Measurements from ENCODE around the gene DNAJC4.
A peak's percentile ranks its signal among the peaks of the same experiment; 100 is the strongest.

The DNAJC4 gene

DNA sequence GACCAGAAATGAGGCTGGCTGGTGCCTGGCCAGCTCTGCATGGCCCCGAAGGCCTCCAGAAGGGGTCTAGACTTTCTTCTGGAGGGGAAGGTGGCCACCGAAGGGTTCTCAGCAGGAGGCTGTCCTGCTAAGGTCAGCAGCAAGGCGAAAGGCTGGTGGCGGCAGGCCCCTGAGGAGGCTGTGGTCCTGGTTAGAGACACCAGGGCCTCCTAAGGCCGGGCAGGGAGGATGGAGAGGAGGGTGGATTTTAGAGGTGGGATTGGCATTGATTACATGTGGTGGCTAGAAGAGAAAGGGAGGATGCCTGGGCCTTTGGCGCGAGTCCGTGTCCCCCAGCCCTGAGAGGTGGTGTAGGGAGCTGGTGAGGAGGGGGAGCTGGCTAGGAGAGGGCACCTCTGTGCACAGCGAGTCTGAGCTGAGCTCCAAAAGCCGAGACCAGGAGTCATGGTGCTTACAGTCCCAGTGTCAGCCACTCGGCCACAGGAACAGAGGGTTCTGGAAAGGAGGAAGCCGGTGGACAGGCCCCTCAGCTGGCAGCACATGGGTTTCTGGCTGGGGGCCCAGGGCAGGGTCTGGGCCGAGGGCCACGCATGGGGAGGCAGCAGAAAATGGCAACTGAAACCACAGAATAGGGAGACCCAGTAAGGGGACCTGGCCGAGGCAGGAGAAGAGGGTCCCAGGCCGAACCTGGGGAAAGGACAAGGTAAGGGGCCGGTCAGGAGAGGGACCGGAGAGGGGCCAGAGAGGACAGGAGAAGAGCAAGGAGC is 21.4 kb upstream of the DNAJC4 start:
- no peak for DNase-seq

DNA sequence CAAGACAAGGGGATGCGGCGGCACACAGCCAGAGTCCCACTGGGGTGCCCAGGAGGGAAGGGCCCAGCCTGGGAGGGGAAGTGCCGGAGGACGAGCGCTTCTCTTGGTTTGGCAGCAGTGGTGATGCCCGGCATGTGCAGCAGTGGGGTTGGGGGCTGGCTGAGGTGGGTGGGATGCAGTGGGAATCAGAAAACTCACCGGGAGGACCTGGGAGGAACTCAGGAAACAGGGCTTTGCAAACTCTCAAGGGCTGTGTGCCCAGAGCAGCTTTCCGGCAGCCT is 20.8 kb upstream of the DNAJC4 start:
- no peak for DNase-seq

DNA sequence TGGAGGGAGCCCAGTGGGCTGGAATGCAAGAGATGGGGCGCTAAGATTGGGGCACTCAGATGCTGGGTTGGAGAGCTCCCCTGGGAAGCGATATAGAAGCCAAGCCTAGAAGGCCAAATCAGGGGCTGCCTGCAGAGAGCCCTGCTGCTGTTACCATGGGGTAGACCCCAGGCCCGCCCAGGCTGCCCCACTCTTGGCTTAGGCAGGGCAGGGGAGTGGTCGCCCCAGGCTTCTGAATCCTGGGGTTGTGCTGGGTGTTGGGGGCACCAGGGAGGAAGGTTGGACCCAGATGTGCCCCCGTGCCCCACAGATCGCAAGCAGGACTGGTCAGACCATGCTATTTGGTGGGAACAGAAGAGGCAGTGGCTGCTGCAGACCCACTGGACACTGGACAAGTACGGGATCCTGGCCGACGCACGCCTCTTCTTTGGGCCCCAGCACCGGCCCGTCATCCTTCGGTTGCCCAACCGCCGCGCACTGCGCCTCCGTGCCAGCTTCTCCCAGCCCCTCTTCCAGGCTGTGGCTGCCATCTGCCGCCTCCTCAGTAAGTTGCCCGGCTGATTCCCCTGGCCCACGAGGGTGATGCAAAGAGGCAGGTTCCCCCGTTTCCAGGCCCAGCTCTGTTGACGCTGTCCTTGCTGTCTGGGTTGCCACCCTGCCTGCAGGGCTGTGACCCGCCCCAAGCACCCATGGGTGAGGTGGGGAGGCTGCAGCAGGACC is 19.9 kb upstream of the DNAJC4 start:
- DNase-seq: no peak

DNA sequence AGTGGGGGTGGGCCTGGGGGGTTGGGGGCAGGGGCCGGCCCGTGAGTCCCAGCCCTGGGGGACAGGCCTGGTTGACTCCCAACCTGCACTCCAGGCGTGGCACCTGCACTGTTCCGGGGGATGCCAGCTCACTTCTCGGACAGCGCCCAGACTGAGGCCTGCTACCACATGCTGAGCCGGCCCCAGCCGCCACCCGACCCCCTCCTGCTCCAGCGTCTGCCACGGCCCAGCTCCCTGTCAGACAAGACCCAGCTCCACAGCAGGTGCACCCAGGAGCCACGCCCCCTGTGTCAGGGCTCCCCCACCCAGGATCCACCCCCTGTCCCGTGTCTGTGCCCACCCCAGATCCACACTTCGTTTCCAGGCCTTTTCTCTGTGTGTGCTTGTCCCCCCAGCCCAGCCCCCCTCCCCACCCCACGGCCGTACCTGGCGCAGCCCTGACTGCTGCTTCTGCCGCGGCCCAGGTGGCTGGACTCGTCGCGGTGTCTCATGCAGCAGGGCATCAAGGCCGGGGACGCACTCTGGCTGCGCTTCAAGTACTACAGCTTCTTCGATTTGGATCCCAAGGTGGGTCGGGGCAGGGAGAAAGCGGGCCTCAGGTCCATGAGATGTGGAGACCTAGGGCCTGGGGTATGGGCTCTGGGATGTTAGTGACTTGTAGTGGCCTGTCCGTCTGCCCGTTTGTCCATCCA is 19.0 kb upstream of the DNAJC4 start:
- no peak for DNase-seq

DNA sequence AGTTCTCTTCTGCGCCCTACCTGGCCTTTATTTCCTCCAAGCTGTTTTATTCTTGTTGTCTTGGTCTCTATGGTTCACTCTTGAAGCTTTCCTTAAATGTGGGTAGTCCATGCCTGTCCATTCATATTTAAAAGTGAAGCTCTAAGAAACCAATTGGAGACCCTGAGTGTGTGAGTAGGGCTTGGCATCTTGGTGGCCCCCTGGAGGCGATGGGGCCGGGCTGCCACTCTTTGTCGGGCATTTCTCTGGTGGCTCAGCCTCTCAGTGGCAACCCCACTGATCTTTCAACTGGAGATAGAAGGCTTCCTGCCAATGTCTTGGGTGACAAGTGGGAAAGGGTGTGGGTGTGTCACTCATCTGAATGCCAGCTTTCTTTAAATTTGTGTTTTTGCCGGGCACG is 13.5 kb upstream of the DNAJC4 start:
- DNase-seq: no peak

DNA sequence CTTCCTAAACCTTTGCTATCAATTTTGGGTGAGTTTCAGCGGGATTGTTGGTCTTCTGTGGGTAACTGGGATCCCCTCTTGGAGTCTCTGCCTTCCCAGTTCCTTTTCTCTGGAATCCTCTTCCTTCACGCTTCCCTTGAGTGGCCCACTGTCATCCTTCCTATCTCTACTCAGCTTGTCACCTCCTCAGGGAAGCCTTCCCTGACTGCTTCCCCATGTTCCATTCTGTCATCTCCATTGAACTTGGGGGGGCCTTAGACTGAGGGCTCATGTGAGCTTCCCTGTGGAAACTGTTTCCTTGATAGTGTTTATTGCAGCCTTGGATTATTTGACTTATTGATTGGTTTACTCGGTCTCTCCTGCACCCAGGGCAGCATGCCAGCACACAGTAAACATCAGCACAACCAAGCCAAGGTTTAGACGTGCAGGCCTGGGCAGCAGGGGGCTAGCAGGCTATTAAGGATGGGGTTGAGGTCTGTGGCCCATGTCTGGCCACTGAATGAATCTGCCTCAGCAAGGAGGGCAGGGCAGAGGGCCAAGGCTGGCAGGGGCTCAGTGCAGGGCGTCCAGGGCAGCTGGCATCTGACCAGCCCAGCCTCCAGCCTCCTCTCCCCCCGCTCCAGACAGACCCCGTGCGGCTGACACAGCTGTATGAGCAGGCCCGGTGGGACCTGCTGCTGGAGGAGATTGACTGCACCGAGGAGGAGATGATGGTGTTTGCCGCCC is 11.6 kb upstream of the DNAJC4 start:
- no peak for DNase-seq

DNA sequence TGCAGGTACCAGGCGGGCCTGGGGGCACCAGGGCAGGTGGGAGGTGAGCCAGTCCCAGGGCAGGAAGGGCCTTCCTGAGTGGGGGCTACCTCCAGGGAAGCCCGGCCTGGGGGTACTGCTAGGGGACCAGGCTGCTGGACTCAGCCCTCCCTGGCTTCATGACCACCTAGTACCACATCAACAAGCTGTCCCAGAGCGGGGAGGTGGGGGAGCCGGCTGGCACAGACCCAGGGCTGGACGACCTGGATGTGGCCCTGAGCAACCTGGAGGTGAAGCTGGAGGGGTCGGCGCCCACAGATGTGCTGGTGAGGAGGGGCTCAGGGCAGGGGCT is 11.0 kb upstream of the DNAJC4 start:
- no peak for DNase-seq

DNA sequence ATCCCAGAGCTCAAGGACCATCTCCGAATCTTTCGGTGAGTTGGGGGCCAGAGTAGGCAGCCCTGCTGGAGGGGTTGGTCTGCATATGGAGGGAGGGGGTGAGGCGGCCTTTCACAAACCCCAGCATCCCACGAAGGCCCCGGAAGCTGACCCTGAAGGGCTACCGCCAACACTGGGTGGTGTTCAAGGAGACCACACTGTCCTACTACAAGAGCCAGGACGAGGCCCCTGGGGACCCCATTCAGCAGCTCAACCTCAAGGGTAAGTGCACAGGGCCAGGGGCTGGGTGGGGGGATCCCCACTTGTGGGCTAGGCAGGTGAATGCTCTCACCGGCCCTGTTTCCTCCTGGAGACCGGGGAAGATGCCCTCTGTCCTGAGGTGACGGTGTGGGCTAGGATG is 10.6 kb upstream of the DNAJC4 start:
- no peak for DNase-seq

DNA sequence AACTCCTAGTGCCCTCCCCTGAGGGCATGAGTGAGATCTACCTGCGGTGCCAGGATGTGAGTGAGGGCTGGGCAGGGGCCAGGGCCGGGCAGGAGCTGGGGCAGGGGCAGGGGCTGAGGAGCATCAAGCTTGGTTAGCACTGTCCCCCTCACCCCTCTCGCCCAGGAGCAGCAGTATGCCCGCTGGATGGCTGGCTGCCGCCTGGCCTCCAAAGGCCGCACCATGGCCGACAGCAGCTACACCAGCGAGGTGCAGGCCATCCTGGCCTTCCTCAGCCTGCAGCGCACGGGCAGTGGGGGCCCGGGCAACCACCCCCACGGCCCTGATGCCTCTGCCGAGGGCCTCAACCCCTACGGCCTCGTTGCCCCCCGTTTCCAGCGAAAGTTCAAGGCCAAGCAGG is 10.1 kb upstream of the DNAJC4 start:
- DNase-seq: no peak

DNA sequence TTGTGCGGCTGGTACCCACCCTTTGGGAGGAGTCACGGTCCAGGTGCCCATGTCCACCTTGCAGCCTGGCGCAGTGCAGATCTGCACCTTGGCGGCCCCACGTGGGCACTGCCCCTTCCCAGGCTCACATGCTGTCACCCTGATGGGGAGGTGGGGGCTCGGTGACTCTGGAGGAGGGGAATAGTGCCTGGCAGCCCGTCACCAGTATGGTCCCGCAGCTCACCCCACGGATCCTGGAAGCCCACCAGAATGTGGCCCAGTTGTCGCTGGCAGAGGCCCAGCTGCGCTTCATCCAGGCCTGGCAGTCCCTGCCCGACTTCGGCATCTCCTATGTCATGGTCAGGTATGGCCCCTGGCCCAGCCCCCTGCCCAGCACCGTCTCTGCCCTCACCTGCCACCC is 9.6 kb upstream of the DNAJC4 start:
- DNase-seq: no peak

DNA sequence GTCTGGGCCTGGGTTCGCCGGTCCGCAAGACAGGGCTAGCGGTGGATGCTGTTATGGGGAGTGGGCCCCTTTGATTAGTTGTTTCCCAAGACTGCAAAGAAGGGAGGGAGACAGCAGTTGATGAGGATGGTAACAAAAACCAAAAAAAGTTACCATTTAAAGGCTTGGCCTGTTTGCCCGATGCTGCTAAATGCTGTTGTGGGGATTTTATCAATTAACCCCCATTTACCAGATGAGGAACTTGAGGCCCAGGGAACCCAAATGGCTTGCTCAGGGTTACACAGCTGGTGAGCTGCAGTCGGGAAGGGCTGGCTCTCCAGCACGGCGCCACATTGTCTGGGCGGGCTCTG is 7.7 kb upstream of the DNAJC4 start:
- no peak for DNase-seq

DNA sequence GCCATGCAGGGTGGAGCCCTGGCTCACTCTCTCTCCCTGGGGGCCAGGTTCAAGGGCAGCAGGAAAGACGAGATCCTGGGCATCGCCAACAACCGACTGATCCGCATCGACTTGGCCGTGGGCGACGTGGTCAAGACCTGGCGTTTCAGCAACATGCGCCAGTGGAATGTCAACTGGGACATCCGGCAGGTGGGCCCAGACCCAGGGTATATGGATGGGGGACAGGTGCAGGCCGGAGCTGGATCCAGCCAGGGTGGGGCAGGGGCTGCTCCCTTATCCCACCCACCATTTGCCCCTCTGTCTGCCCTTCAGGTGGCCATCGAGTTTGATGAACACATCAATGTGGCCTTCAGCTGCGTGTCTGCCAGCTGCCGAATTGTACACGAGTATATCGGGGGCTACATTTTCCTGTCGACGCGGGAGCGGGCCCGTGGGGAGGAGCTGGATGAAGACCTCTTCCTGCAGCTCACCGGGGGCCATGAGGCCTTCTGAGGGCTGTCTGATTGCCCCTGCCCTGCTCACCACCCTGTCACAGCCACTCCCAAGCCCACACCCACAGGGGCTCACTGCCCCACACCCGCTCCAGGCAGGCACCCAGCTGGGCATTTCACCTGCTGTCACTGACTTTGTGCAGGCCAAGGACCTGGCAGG is 7.2 kb upstream of the DNAJC4 start:
- no peak for DNase-seq

DNA sequence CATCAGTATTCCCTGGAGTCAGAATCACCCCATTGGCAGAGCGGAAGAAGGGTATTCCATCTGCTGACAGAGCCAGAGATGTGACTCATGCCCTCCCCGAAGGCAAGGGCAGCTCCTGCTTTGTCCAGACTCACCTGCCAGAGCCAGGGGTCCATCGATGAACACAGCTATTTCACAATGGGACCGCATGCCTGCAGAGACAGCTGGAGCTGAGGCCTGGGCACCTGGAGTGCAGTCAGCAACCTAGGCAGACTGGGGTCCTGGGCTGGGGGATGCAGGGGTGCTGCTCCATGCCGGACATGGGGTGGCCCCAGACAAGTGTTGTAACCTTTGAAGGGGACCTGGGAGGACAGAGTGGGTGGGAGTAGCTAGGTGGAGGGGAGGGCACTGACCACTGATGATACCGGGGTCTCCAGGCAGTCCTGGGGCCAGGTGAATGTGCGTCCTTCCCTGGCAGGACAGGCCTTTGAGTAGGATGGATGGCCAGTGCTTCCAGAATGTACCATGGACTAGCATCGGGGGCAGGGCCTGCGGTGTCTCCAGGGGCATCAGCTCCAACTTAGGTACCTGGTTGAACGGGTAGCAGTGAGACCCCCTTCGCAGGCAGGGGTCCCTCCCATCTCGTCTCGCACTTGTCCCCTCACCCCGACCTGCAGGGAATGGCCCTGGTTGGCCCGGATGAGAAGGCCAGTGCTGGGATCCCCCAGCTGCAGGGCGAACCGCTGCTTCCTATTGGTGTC is 6.0 kb upstream of the DNAJC4 start:
- DNase-seq: no peak

DNA sequence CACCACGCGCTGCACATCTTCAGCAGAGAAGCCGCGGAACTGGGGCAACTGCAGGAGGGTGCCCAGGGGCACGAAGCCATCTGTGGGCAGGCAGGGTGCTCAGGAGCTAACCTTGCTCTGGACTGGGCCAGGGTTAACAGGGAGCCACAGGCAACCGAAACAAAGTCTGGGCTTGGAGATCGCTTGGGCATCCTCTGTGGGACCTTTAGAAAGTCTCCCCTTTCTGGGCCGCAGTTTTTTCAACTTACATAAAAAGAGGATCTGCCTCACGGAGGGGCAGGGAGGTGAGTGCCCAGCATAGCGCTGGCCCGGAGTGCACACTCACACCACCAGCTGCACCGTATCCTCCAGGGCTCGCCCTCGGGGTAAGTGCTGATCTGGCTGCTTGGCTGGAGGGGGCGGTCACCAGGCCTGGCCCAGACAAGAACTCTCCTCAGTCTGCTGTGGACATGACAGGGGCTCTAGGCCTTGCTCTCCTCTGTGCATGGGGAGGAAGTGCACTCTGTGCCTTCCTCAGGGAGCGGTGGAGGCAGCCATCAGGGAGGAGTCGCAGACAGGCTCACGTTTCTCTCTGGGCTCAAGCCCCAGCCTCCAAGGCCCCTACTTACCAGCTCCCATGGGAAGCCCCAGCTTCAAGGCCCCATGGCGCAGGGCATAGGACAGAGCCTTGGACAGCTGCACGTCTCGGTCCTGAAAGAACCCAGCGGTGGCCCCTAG is 5.3 kb upstream of the DNAJC4 start:
- DNase-seq: no peak

DNA sequence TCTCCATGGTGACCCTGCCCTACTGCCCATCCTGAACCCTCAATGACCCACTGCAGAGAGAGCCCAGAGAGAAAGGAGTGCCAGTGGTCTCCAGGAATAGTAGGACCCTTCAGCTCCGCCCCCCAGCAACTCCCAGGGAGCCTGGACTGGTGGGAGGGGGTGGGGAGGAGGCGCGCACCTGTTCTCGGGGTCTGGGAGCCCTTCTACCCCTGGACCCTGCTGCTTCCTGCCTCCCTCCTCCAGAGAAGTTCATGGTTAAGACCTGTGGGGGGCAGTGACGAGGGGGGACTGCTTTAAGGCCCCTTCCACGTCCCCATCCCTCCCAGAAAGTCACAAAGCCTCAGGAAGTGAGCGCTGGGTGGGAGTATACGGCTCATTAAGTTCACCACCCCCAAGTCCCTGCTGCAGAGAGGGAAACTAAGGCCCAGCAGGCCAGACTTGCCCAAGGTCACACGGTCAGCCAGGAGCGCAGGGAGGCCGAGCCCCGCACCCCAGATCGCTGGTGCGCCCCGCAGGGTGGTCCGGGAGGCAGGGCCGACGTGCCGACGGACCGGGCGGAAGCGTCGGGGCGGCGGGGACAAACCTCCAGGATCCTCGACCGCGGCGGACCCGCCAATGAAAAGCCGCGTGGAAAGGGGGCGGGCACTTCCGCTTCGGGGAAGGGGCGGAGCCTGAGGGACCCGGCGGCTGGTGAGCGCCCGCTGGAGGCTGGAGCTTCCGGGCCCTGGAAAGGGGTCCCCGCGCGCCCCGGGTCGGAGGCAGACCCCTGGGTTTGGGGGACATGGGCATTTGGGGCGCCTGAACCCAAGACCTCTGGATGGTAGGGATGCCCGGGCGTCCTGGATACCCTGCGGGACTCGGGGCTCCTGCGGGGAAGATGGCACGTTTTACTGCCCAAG is 4.5 kb upstream of the DNAJC4 start, which contains the start of the genes NUDT22 and TRPT1:
TSS of gene NUDT22 (plus strand) at position 667 of the 899 bp plus-strand sequence. CDS start 379 bp downstream, outside the sequence.
TSS of gene TRPT1 (minus strand) at position 579 of the 899 bp plus-strand sequence. CDS start at position 253, 326 bp downstream.
- DNase-seq: peak; percentile 81

DNA sequence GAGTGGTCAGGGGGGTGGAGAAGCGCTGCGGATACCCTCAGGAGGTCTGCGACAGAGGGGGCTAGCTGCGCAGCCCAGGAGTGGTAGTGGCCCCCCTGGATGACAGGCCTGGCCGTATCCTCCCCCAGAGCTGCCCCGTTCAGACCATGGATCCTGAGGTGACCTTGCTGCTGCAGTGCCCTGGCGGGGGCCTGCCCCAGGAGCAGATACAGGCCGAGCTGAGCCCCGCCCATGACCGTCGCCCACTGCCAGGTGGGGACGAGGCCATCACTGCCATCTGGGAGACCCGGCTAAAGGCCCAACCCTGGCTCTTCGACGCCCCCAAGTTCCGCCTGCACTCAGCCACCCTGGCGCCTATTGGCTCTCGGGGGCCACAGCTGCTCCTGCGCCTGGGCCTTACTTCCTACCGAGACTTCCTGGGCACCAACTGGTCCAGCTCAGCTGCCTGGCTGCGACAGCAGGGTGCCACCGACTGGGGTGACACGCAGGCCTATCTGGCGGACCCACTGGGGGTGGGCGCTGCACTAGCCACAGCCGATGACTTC is 3.8 kb upstream of the DNAJC4 start:
- peak; percentile 82 for DNase-seq

DNA sequence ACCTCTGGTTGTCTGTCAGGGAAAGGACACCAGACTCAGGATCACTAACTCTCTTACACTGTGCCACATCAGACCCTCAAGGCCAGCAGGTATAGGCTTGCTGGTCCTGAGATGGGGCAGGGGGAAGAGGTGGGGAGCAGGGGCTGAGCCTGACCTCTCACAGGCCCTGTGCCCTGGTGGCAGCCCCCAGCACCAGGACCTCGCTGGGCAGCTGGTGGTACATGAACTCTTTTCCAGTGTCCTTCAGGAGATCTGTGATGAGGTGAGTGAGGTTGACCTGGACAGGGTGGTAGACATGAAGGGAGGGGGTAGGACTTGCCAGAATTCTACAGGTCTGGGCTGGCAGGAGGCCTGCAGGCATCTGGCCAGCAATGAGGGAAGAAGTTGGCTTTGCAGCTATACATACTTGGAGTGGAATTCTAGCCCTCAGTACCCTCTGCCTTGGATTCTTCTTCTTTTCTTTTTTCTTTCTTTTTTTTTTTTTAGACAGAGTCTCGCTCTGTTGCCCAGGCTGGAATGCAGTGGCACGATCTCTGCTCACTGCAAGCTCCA is 2.9 kb upstream of the DNAJC4 start:
- DNase-seq: no peak

DNA sequence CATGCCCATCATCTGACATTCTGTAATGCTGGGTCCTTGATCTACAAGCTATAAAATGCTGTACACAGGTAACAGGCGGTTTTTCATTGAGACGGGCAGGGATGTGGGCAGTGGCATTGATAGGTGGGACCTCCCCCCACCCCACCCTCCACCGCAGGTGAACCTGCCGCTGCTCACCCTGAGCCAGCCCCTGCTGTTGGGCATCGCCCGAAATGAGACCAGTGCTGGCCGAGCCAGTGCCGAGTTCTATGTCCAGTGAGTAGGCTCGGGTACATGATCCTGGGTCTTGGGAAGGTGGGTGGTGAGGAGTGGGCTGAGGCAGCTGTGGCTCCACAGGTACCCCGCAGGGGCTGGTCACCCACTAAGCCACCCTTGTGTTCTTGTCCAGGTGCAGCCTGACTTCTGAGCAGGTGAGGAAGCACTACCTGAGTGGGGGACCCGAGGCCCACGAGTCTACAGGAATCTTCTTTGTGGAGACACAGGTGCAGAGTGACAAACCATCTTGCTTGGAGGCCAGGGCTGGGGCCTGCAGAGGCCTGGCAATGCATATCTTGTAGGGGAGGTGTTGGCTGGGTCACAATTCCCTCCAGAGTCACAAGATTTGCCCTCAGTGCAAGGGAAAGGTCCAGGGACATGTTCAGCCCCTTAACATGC is 1.1 kb upstream of the DNAJC4 start:
- DNase-seq: no peak

DNA sequence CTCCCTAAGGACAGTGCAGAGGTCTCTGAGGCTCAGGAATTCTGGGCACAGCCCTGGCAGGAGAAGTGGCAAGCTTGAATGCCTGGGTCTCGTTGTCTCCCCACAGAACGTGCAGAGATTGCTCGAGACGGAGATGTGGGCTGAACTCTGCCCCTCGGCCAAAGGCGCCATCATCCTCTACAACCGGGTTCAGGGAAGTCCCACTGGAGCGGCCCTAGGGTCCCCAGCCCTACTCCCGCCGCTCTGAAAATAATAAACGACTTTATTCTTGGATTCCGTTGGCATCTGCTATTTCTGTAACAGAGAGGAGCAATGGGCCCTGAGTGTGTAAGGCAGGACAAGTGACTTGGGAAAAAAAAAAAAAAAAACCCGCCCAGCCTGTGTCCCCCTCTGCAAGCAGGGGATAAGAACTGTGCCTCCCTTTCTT is 591 bp upstream of the DNAJC4 start:
- DNase-seq: no peak
